A673 (cell line): ENCODE measurements around the gene TOR1A. TPM values are rescaled to one million over a fixed set of nuclear protein-coding genes. Genes with fewer than 3 reads are reported as not detected.

ENCODE experiments used
- BruUV-seq: library from RNA; stranded (reverse); fragments of 400-500 nt; replicated peaks from 2 replicates; lab custom pipeline; 2021; lab: Mats Ljungman, UMichigan
- CTCF ChIA-PET: fragments of 300-600 bp; sonication (Branson Sonifier 250); formaldehyde crosslinking; loops from one replicate; lab custom pipeline; 2022; ENCODE audit warnings: antibody characterized with exemption; lab: Charles Lee
- POLR2A ChIA-PET: fragments of 300-600 bp; sonication (Branson Sonifier 250); formaldehyde crosslinking; loops from one replicate; lab custom pipeline; 2022; ENCODE audit warnings: antibody characterized with exemption; ENCODE audit not compliant: low non-redundant PET; lab: Charles Lee
- DNase-seq: peaks from one replicate; pipeline ENCODE4 v3.0.0-alpha.2; 2015; ENCODE audit warnings: low spot score
- H3K27ac ChIP-seq: fragments of 200-600 bp; sonication (generic); 2 replicates; pipeline ENCODE4 v1.5.1; 2016; ENCODE audit warnings: mixed run types, low read depth, mild to moderate bottlenecking, mixed read lengths, antibody characterized with exemption, low read length; ENCODE audit not compliant: poor library complexity, severe bottlenecking
- H3K27me3 ChIP-seq: fragments of 200-600 bp; sonication (generic); replicated peaks from 2 replicates; pipeline ENCODE4 v1.6.1; 2017; ENCODE audit warnings: mixed run types, low read depth, mild to moderate bottlenecking, mixed read lengths, antibody characterized with exemption, low read length; ENCODE audit not compliant: insufficient read depth, poor library complexity
- H3K36me3 ChIP-seq: fragments of 200-600 bp; sonication (generic); 2 replicates; pipeline ENCODE4 v1.6.1; 2016; ENCODE audit warnings: mixed run types, mild to moderate bottlenecking, mixed read lengths, antibody characterized with exemption, low read length; ENCODE audit not compliant: insufficient read depth, poor library complexity, severe bottlenecking
- H3K4me1 ChIP-seq: fragments of 200-600 bp; sonication (generic); 2 replicates; pipeline ENCODE4 v1.6.1; 2017; ENCODE audit warnings: mixed run types, mild to moderate bottlenecking, mixed read lengths, antibody characterized with exemption, low read length; ENCODE audit not compliant: insufficient read depth, poor library complexity, severe bottlenecking
- H3K4me3 ChIP-seq: fragments of 200-600 bp; sonication (generic); 2 replicates; pipeline ENCODE4 v1.5.1; 2016; ENCODE audit warnings: low read depth, mixed run types, mild to moderate bottlenecking, mixed read lengths, low read length; ENCODE audit not compliant: poor library complexity, severe bottlenecking
- H3K9me3 ChIP-seq: fragments of 200-600 bp; sonication (generic); 2 replicates; pipeline ENCODE4 v1.6.1; 2016; ENCODE audit warnings: mixed run types, low read depth, mild to moderate bottlenecking, mixed read lengths, antibody characterized with exemption, low read length; ENCODE audit not compliant: poor library complexity, severe bottlenecking
- EZH2 ChIP-seq: fragments of 200-600 bp; sonication (generic); IDR thresholded peaks from 2 replicates; pipeline ENCODE4 v1.6.1; 2017; ENCODE audit warnings: borderline replicate concordance, low read depth, mild to moderate bottlenecking, mixed read lengths, antibody characterized with exemption, low read length; ENCODE audit not compliant: poor library complexity, severe bottlenecking
- intact Hi-C: fragments of 100-400 bp; cut with micrococcal nuclease; formaldehyde crosslinking; loops from one replicate; pipeline ENCODE4 v1.10.0; 2022; ENCODE audit not compliant: unreplicated experiment
- total RNA-seq: library from RNA; stranded (reverse); gene quantifications from 2 replicates; pipeline ENCODE4 v1.2.3, GENCODE V29; 2021
- TF ChIP-seq, protein P1 (sequence below): fragments of 300-800, 200-600 bp; sonication (generic); conservative IDR thresholded peaks from 2 replicates; pipeline ENCODE4 v1.5.1; 2017; ENCODE audit warnings: low read depth, mild to moderate bottlenecking, antibody characterized with exemption, low read length, moderate library complexity, mixed read lengths

TOR1A gene
- total RNA-seq, 1 experiment from 2014 or later, result 46.3 TPM

DNA sequence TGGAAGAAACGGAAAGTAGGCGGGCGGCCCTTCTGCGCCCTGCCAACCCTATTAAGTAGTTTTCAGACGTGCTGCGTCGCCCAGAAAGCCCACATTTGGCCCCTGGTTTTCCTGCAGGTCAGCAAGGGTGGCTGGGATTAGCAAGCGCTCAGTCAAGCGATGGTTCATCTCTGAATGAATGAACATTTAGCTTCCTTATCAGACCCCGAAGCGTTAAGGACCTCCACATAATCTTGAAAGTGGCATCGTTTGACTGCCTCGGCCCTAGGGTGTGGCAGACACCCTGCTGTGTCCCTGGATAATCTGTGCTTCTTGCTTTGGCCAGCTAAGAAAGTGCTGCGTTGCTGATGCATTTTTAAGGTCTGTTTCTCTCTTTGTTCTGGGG, 20.3 kb downstream of the TOR1A start:
- intact Hi-C loops, result loop anchor here (10.0 kb wide), 1 partner anchor 161 kb away; no protein-coding TSS in a partner anchor
- POLR2A ChIA-PET, result interaction anchor here (0.7 kb wide), 1 partner anchor 108 kb away, joined by 3 read pairs; no protein-coding TSS in a partner anchor
- H3K27ac ChIP-seq, result peak overlapping the region; percentile 85

DNA sequence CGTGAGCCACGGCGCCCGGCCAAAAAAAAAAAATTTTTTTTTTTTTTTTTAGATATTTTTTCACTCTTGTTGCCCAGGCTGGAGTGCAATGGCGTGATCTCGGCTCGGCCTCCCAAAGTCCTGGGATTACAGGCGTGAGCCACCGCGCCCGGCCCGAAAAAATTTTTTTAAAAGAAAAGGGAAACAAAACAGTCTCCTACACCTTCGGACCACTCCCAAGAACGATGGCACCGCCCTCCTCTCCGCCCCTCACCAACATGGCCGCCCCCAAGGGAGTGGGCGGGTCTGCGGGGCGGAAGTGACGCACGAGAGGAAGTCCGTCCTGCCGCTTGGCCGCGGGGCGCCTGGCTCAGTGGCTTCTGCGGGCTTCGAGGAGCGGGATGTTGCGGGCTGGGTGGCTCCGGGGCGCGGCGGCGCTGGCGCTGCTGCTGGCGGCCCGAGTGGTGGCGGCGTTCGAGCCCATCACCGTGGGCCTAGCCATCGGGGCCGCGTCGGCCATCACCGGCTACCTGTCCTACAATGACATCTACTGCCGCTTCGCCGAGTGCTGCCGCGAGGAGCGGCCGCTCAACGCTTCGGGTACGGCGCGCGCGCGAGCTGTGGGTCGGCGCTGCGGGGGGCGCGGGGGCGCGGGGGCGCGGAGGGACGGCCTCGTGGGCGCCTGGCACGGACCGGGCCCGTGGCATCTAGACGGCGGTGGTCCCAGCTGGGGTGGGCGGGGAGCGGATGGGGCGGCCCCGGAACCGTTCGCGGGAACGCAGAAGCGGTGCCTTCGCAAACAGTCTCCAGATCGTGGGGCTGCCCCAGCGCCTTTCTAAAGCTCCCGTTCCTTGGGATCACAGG, 20.9 kb downstream of the TOR1A start, which contains the start of gene TOR1B:
TSS of gene TOR1B (plus strand) at position 352 of the 843 bp plus-strand sequence. CDS start at position 381, 29 bp downstream.
- Histone ChIP-seq H3K36me3 (peaks cover 18% of the 10 kb centered on the region), H3K4me3 (peak within 1 kb of the TSS; percentile 91), H3K27ac (peak within 1 kb of the TSS; percentile 85), H3K27me3 (no peaks in the 10 kb centered on the region), H3K4me1 (peaks cover 26% of the 10 kb centered on the region), H3K9me3 (no peaks in the 10 kb centered on the region)
- intact Hi-C loops, result loop anchor here (10.0 kb wide), 1 partner anchor 162 kb away; no protein-coding TSS in a partner anchor
- TF ChIP-seq EZH2, result no peak
- TF ChIP-seq, protein P1, sequence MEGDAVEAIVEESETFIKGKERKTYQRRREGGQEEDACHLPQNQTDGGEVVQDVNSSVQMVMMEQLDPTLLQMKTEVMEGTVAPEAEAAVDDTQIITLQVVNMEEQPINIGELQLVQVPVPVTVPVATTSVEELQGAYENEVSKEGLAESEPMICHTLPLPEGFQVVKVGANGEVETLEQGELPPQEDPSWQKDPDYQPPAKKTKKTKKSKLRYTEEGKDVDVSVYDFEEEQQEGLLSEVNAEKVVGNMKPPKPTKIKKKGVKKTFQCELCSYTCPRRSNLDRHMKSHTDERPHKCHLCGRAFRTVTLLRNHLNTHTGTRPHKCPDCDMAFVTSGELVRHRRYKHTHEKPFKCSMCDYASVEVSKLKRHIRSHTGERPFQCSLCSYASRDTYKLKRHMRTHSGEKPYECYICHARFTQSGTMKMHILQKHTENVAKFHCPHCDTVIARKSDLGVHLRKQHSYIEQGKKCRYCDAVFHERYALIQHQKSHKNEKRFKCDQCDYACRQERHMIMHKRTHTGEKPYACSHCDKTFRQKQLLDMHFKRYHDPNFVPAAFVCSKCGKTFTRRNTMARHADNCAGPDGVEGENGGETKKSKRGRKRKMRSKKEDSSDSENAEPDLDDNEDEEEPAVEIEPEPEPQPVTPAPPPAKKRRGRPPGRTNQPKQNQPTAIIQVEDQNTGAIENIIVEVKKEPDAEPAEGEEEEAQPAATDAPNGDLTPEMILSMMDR, result no peak
- ChIA-PET CTCF (interaction anchor here (0.6 kb wide), 2 partner anchors 20 to 692 kb away, joined by 3 read pairs; partner anchors contain the start of gene PTPA), POLR2A (interaction anchor here (0.6 to 0.7 kb wide), 2 partner anchors 107 to 1108 kb away, joined by 3 to 4 read pairs; no protein-coding TSS in a partner anchor)
- DNase-seq, result peak; percentile 97
- no TSS peak for BruUV-seq

More for the DNA sequence above, 20.3 kb downstream of the TOR1A start:
- Histone ChIP-seq H3K27me3 (no peaks in the 10 kb centered on the region), H3K9me3 (no peaks in the 10 kb centered on the region), H3K4me1 (peaks cover 29% of the 10 kb centered on the region), H3K36me3 (peaks cover 21% of the 10 kb centered on the region), H3K4me3 (peak overlapping the region; percentile 91)
- CTCF ChIA-PET, result interaction anchor here (0.6 kb wide), 2 partner anchors 21 to 692 kb away, joined by 3 read pairs; partner anchors contain the start of gene PTPA
- no peak for TF ChIP-seq EZH2
- TF ChIP-seq, protein P1, result no peak
- peak; percentile 34 for DNase-seq
- BruUV-seq, result no TSS peak

DNA sequence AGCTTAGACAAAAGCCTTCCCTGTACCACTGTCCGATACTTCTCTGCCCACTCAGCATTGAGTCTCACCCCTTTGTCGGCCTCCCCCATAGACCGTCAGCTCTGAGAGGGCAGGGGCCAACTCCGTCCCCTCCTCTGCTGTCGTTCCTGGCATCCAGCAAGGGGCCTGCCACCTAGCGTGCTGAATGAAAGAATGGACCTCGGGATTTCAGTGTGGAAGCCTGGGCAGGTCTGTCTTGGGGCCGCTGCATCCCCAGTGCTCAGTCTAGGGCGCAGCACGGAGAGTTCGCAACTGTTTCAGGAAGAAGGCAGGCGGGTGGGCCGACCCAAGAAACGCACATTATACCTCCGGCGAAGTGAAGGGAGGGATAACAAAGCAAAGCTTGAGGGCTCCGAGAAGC, 22.4 kb downstream of the TOR1A start:
- no peak overlapping the region for H3K27ac ChIP-seq
- no TSS peak for BruUV-seq
- no peaks in the 10 kb centered on the region for H3K27me3 ChIP-seq
- no peak for TF ChIP-seq EZH2
- TF ChIP-seq, protein P1, result no peak
- intact Hi-C loops, result loop anchor here (10.0 kb wide), 1 partner anchor 163 kb away; no protein-coding TSS in a partner anchor
- H3K36me3 ChIP-seq, result peaks cover 5% of the 10 kb centered on the region
- peaks cover 20% of the 10 kb centered on the region for H3K4me1 ChIP-seq
- no peak overlapping the region for H3K4me3 ChIP-seq
- H3K9me3 ChIP-seq, result no peaks in the 10 kb centered on the region
- CTCF ChIA-PET, result interaction anchor here (0.6 kb wide), 1 partner anchor 64 kb away, joined by 3 read pairs; no protein-coding TSS in a partner anchor
- no peak for DNase-seq
- POLR2A ChIA-PET, result no interaction called here
